Measurements from ENCODE around the gene MAML3. TPM values are rescaled to one million over a fixed set of nuclear protein-coding genes. Genes with fewer than 3 reads are reported as not detected.

MAML3 gene
- total and polyA plus RNA-seq, 2 of the 13 experiments (the other 11 are each of a cell fraction or from before 2014, with no cell fraction given): 0.05 to 0.13 TPM

DNA sequence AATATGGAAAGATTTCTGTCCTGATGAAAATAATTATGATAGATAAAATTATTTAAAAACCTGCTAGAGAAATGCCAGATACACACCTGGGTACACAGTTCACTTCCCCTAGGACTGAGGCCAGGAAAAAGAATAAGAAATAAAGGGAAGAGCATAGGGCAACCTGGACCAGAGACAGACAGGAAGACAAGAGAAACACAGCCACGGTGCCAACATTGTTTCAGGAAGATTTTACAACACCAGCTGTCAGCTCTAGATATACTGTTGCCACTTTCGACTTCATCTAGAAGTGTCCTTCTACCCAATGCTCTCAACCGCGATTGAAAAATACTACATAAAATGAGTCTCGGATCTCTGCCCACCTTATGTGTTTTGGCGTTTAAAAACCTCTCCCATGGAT, 128.5 kb downstream of the MAML3 start:
- FAIRE-seq (no peak), DNase-seq (ENCODE audit: low spot score) (no peak), ATAC-seq (no peak)
- 62% methylated on average over 6 of the region's 6 CpGs for WGBS (ENCODE audit: low lambda C conversion rate)
- CTCF ChIA-PET (ENCODE audit: low intra/inter-chr PET ratio, low total read pairs): no interaction called here
- POLR2A ChIA-PET: no interaction called here
- H3K9ac ChIP-seq (ENCODE audit: insufficient read depth, low read depth, low read length): no peak overlapping the region
- no peak overlapping the region for H2AFZ ChIP-seq (ENCODE audit: low read length)
- in situ Hi-C loops (cut with HindIII; ENCODE audit: extremely low pct_ligation_motif_present, low pct_unique_long_range_greater_than_20kb): no loop called here
- H3K4me3 ChIP-seq (replicated peaks in 1 of 3; ENCODE audit: insufficient read depth in 1 of 3, low read depth in 2 of 3, low read length in 3 of 3): no peak overlapping the region
- H3K79me2 ChIP-seq (ENCODE audit: insufficient read depth, low read length): no peaks in the 10 kb centered on the region
- no peak overlapping the region for H3K4me2 ChIP-seq (ENCODE audit: low read depth, low read length)
- intact Hi-C loops (cut with micrococcal nuclease; ENCODE audit: unreplicated experiment): no loop called here
- no TSS peak for BruUV-seq (replicated peaks)
- peaks cover 11% of the 10 kb centered on the region for H3K4me1 ChIP-seq (ENCODE audit: insufficient read depth, low read length)
- no peaks in the 10 kb centered on the region for H4K20me1 ChIP-seq (ENCODE audit: insufficient read depth, low read length)
- no peaks in the 10 kb centered on the region for H3K9me3 ChIP-seq (ENCODE audit: low read length)
- TF ChIP-seq ARNT2 (CRISPR knock-in tag; IDR thresholded peaks at IDR 0.05; ENCODE audit: low read depth): no peak
- no peak for TF ChIP-seq JUND (CRISPR knock-in tag; IDR thresholded peaks at IDR 0.05)
- TF ChIP-seq, protein P1, sequence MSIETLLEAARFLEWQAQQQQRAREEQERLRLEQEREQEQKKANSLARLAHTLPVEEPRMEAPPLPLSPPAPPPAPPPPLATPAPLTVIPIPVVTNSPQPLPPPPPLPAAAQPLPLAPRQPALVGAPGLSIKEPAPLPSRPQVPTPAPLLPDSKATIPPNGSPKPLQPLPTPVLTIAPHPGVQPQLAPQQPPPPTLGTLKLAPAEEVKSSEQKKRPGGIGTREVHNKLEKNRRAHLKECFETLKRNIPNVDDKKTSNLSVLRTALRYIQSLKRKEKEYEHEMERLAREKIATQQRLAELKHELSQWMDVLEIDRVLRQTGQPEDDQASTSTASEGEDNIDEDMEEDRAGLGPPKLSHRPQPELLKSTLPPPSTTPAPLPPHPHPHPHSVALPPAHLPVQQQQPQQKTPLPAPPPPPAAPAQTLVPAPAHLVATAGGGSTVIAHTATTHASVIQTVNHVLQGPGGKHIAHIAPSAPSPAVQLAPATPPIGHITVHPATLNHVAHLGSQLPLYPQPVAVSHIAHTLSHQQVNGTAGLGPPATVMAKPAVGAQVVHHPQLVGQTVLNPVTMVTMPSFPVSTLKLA (IDR thresholded peaks at IDR 0.05): no peak
- TF ChIP-seq ARNT (IDR thresholded peaks at IDR 0.05): no peak
- TF ChIP-seq ZNF260 (CRISPR knock-in tag; IDR thresholded peaks at IDR 0.05; ENCODE audit: borderline replicate concordance, low read depth): no peak
- TF ChIP-seq, protein P2, sequence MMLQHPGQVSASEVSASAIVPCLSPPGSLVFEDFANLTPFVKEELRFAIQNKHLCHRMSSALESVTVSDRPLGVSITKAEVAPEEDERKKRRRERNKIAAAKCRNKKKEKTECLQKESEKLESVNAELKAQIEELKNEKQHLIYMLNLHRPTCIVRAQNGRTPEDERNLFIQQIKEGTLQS (CRISPR knock-in tag; IDR thresholded peaks at IDR 0.05): no peak
- TF ChIP-seq GATAD1 (CRISPR knock-in tag; IDR thresholded peaks at IDR 0.05): no peak
- TF ChIP-seq GTF2F1 (IDR thresholded peaks at IDR 0.05; ENCODE audit: low read length): no peak
- no peak for TF ChIP-seq ZNF879 (CRISPR knock-in tag; IDR thresholded peaks at IDR 0.05)
- no peak for TF ChIP-seq KLF11 (CRISPR knock-in tag; IDR thresholded peaks at IDR 0.05)
- no peak for TF ChIP-seq FOXO1 (CRISPR knock-in tag; IDR thresholded peaks at IDR 0.05)
- no peak for TF ChIP-seq ZNF841 (CRISPR knock-in tag; IDR thresholded peaks at IDR 0.05; ENCODE audit: borderline replicate concordance)
- no peak for TF ChIP-seq ZNF329 (CRISPR knock-in tag; IDR thresholded peaks at IDR 0.05; ENCODE audit: low read depth)
- TF ChIP-seq ZNF616 (CRISPR knock-in tag; IDR thresholded peaks at IDR 0.05; ENCODE audit: low read depth): no peak
- no peak for TF ChIP-seq ZNF180 (CRISPR knock-in tag; IDR thresholded peaks at IDR 0.05; ENCODE audit: borderline replicate concordance, low read depth)
- H3K36me3 ChIP-seq (replicated peaks in 1 of 2; ENCODE audit: control insufficient read depth in 1 of 2, insufficient read depth in 2 of 2, low read length in 2 of 2): no peaks in the 10 kb centered on the region
- peaks cover 2 to 10% of the 10 kb centered on the region in 2 experiments; a peak in 3 of 5 replicates for H3K27me3 ChIP-seq (ENCODE audit: control insufficient read depth in 1 of 2, insufficient read depth in 2 of 2, low read length in 2 of 2)
- no peak overlapping the region for H3K27ac ChIP-seq (ENCODE audit: extremely low read length, insufficient read depth, low read length)

All from HepG2 (cell line).